Testis (tissue), 2 donors: ENCODE measurements around the gene ZNF277.

Experiments used
- POLR2A ChIP-seq: fragments of 450-650 bp; IDR thresholded peaks from one replicate; pipeline ENCODE4 v1.6.1; 2017; ENCODE audit warnings: antibody characterized with exemption, mild to moderate bottlenecking, moderate library complexity
- TF ChIP-seq, protein P1 (sequence below), 3 experiments: fragments of 450-650 bp in 2 of 3; fragments of 200-600 bp in 1 of 3; sonication (generic) in 1 of 3; IDR thresholded peaks; one replicate each; pipeline ENCODE4 v1.5.1; 2016 to 2019; ENCODE audit warnings: antibody characterized with exemption in 3 of 3, mild to moderate bottlenecking in 2 of 3, moderate library complexity in 1 of 3

DNA sequence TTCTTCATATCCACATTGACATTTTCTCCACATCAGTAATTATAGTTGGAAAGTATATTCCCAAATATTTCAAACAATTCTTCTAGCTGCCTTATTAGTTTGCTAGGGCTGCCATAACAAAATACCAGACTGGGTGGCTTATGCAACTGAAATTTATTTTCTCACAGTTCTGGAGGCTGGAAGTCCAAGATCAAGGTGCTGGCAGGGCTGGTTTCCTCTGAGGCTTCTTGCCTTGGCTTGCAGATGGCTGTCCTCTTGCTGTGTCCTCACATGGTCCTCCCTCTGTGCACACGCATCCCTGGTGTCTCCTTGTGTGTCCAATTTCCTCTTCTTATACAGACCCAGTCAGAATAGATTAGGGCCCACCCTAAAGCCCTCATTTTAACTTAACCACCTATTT is 34.8 kb upstream of the ZNF277 start:
- no peak for TF ChIP-seq POLR2A
- TF ChIP-seq, protein P1, sequence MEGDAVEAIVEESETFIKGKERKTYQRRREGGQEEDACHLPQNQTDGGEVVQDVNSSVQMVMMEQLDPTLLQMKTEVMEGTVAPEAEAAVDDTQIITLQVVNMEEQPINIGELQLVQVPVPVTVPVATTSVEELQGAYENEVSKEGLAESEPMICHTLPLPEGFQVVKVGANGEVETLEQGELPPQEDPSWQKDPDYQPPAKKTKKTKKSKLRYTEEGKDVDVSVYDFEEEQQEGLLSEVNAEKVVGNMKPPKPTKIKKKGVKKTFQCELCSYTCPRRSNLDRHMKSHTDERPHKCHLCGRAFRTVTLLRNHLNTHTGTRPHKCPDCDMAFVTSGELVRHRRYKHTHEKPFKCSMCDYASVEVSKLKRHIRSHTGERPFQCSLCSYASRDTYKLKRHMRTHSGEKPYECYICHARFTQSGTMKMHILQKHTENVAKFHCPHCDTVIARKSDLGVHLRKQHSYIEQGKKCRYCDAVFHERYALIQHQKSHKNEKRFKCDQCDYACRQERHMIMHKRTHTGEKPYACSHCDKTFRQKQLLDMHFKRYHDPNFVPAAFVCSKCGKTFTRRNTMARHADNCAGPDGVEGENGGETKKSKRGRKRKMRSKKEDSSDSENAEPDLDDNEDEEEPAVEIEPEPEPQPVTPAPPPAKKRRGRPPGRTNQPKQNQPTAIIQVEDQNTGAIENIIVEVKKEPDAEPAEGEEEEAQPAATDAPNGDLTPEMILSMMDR (IDR thresholded peaks at IDR 0.05) = no peak
